HG03139 (cell line): ENCODE measurements around the gene GPHB5.
"Not testable (repeated sequence)": the region's sequence is repeated elsewhere in the genome, so short reads cannot be mapped to it uniquely, and the experiment has no call there.

Experiments
- ATAC-seq: cut with Tn5 transposase; IDR thresholded peaks from one replicate; pipeline ENCODE4 v1.9.1; 2021; ENCODE audit not compliant: unreplicated experiment

Gene GPHB5

GRCh38 chr14:63296060-63296563, 22.6 kb downstream of the GPHB5 start:
- no peak for ATAC-seq

- no peak for ATAC-seq
Observed at GRCh38 chr14:63295231-63295685, 23.5 kb downstream of the GPHB5 start.

GRCh38 chr14:63292805-63293204, 25.9 kb downstream of the GPHB5 start:
- ATAC-seq = no peak

GRCh38 chr14:63290741-63291430, 27.8 kb downstream of the GPHB5 start:
- no peak for ATAC-seq

GRCh38 chr14:63288853-63289252, 29.9 kb downstream of the GPHB5 start:
- ATAC-seq = no peak

GRCh38 chr14:63287666-63288483, 30.9 kb downstream of the GPHB5 start:
- ATAC-seq = no peak

GRCh38 chr14:63286071-63286470, 32.7 kb downstream of the GPHB5 start:
- ATAC-seq = no peak

GRCh38 chr14:63283884-63284248, 34.9 kb downstream of the GPHB5 start:
- no peak for ATAC-seq

- ATAC-seq = no peak
Observed at GRCh38 chr14:63282997-63283883, 35.5 kb downstream of the GPHB5 start.

- not testable (repeated sequence) for ATAC-seq
Observed at GRCh38 chr14:63279933-63280332, 38.8 kb downstream of the GPHB5 start.

GRCh38 chr14:63277591-63278183, 41.0 kb downstream of the GPHB5 start:
- no peak for ATAC-seq

- ATAC-seq = no peak
Observed at GRCh38 chr14:63276492-63277342, 42.0 kb downstream of the GPHB5 start.

- no peak for ATAC-seq
Observed at GRCh38 chr14:63276016-63276415, 42.7 kb downstream of the GPHB5 start.

GRCh38 chr14:63275611-63276010, 43.1 kb downstream of the GPHB5 start:
- no peak for ATAC-seq

- no peak for ATAC-seq
Observed at GRCh38 chr14:63273717-63274655, 44.7 kb downstream of the GPHB5 start.

GRCh38 chr14:63273129-63273528, 45.6 kb downstream of the GPHB5 start:
- ATAC-seq = no peak

- ATAC-seq = no peak
Observed at GRCh38 chr14:63269561-63270225, 49.0 kb downstream of the GPHB5 start.

- ATAC-seq = no peak
Observed at GRCh38 chr14:63268771-63269170, 50.0 kb downstream of the GPHB5 start.
